ENCODE data around the gene RAD9A.

The RAD9A gene

GRCh38 chr11:67357831-67358670 is 33.7 kb upstream of the RAD9A start:
- DNase-seq = no peak

GRCh38 chr11:67364169-67364568 is 27.6 kb upstream of the RAD9A start:
- no peak for DNase-seq

- no peak for DNase-seq
Measured at GRCh38 chr11:67364783-67365722, 26.7 kb upstream of the RAD9A start.

GRCh38 chr11:67365736-67366444 is 25.9 kb upstream of the RAD9A start:
- no peak for DNase-seq

GRCh38 chr11:67366546-67366945 is 25.2 kb upstream of the RAD9A start:
- DNase-seq = no peak

- no peak for DNase-seq
Measured at GRCh38 chr11:67366961-67367760, 24.6 kb upstream of the RAD9A start.

- peak in 1 of 2 experiments; percentile 50 for DNase-seq
Measured at GRCh38 chr11:67367761-67368227, 24.0 kb upstream of the RAD9A start.

- no peak for DNase-seq
Measured at GRCh38 chr11:67368621-67369020, 23.2 kb upstream of the RAD9A start.

GRCh38 chr11:67369275-67369674 is 22.5 kb upstream of the RAD9A start:
- no peak for DNase-seq

- DNase-seq = no peak
Measured at GRCh38 chr11:67369801-67370284, 21.9 kb upstream of the RAD9A start.

GRCh38 chr11:67370351-67371076 is 21.3 kb upstream of the RAD9A start:
- no peak for DNase-seq

- DNase-seq = peak in 1 of 2 experiments; percentile 24
Measured at GRCh38 chr11:67371189-67371910, 20.4 kb upstream of the RAD9A start.

- DNase-seq = no peak
Measured at GRCh38 chr11:67371911-67372320, 19.9 kb upstream of the RAD9A start.

- no peak for DNase-seq
Measured at GRCh38 chr11:67372321-67372992, 19.3 kb upstream of the RAD9A start.

- DNase-seq = no peak
Measured at GRCh38 chr11:67372993-67373647, 18.7 kb upstream of the RAD9A start, which contains the start of gene CLCF1. CLCF1 (minus strand) TSS chr11:67373598; CDS start chr11:67373539, 59 bp downstream.

GRCh38 chr11:67373648-67374570 is 17.9 kb upstream of the RAD9A start:
- peak; percentile 27 to 61 for DNase-seq

- DNase-seq = no peak
Measured at GRCh38 chr11:67374571-67375281, 17.1 kb upstream of the RAD9A start.
